ENCODE results near the gene DOK3.
A peak's percentile ranks its signal among the peaks of the same experiment; 100 is the strongest.
"Not testable (repeated sequence)": the region's sequence is repeated elsewhere in the genome, so short reads cannot be mapped to it uniquely, and the experiment has no call there.

DOK3 gene

DNA sequence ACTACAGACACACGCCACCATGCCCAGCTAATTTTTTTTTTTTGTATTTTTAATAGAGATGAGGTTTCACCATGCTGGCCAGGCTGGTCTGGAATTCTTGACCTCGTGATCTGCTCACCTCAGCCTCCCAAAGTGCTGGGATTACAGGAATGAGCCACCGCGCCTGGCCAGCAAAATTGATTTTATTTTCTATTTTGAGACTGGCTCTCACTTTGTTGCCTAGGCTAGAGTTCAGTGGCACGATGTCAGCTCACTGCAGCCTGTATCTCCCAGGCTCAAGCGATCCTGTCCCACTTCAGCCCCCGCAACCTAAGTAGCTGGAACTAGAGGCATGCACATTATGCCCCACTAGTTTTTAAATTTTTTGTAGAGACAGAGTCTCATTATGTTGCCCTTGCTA is 24.8 kb upstream of the DOK3 start:
- not testable (repeated sequence) for DNase-seq

DNA sequence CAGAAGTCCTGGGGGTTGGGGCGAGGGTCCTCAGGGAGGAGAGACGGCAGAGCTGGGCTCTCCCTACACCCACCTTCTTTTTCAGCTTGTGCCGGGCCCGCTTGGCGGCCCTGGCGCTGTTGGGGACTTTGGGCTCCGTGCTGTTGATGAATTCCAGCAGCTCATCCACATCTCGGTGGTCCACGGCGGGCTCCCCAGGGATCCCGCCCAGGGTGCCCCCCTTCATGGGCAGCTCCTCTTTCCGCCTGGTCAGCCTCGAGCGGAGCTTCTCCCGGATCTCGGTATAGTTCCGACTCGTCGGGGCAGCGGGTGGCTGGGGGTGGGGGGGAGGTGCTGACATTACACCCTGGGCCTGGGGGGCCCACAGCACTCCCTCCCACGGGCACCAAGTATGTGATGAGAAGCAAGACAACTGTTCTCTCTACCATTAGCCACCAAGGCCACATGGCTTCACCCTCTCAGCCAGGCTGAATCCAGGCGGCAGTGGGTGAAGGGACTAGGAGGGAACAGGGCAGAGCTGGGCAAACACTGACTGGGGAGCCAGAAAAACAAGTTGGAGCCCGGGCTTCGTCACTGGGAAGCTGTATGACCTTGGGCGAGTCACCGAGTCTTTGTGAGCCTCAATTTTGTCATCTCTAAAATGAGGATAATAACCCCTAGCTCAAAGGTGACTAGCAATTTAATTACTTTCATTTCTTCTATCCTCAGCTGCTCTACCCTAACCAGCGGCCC is 21.7 kb upstream of the DOK3 start:
- no peak for DNase-seq

DNA sequence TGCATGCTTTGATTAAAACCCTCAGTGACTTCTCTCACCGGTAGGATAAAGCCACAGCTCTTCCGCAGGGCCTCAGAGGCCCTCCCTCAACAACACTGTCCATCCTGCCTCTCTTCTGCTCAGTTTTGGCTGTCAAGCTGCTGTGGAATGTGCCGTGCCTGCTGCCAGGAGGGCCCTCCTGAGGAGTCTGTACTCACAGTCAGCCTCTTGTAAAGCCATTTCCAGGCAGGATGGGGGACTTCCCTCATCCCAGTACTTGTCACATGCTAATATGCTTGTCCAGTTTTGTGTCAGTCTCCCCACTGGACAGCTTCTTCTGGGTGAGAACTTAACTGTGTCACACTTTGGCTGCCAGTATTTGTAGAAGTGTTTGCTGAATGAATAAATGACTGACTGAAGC is 21.0 kb upstream of the DOK3 start:
- DNase-seq, result no peak

DNA sequence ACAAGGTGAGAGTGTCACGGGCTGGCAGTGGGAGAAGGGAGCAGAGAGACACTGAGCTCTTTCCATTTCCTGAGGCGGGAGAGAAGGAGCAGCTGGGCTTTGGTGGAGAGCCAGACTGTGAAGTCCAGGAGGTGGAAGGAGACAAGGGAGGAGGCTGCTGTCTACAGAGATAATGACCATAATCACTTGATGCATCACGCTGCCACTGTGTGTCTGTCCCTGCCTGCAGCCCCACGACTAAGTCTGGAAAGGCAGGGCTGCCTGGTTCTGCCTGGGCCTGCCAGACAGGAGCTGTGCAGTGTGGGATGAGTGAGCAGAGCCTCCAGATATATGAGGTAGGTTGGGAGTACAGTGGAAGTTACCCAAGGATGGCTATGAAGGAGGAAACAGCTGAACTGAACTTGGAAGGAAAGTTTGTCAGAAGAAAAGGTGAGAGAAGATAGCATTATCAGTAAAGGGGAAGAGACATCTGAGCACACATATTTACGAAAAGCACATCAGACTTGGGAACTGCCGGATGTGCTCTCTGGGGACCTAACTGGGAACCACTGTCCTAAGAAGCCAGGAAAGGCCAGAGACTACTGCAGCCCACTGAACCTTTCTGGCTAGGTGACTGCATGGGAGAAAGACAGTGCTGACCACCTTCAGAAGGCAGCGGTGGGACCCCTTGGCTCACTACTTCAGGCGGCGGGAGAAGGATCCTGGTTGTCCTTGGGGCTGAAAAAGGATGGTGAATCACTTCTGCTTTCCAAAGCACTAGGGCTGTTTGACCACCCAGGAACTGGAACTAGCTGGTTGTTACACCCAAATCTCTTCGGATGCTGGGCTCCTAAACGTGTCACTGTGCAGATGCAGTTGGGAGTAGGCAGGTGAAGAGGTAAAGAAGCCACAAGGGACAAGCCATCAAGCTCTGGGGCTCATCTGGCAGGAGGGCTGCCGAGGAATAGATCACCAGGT is 19.9 kb upstream of the DOK3 start:
- DNase-seq, result no peak

DNA sequence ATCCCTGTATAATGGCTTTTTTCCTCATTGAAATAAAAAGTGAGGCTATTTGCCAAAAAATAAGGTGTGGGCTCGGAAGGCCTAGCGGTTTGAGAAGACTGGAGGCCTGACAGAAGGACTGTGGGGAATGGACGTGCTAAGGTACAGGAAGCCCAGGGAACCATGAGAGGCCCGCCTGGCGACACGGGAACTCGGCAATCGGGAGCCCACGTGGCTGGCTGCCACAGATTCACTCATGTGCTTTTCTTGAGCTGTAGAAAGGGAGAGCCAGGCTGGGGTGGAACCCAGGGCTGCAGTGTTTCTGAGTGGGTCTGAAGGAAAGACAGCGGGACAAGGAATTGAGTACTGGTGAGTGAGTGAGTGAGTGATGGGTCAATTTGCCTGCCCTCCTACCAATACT is 19.0 kb upstream of the DOK3 start:
- no peak for DNase-seq

DNA sequence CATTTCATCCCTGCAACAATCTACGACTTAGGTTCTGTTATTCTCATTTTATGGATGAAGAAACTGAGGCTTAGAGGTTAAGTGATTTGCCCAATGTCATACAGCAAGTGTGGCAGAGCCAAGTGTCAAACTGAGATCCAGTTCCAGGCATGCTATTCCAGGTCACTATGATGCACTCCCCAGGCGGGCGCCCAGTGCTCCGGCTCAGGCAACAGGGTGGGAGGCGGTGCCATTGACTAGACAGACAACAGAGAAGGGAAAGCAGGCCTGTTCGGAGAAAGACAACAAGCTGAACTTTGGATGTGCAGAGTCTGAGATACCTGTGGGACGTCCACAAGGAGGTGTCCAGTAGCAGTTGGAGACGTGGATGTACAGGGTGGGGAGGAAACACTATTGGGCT is 18.0 kb upstream of the DOK3 start:
- no peak for DNase-seq

DNA sequence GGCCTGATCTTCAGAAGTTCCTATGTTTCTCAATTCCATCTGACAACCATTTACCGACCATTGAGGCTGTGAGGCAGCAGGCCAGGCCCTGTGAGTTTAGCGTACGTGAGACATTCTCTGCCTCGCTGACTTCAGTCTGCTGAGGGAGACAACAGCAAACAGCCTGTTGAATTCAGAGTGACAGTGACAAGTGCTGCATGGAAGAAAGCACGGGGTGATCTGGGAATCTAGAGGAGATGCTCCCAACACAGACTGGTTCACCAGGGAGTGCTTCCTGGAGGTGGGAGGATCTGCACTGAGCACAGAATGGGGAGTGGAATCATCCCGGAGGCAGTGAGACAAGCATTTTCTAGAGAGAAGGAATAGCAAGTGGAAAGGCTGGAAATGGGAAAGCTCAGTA is 17.2 kb upstream of the DOK3 start:
- no peak for DNase-seq

DNA sequence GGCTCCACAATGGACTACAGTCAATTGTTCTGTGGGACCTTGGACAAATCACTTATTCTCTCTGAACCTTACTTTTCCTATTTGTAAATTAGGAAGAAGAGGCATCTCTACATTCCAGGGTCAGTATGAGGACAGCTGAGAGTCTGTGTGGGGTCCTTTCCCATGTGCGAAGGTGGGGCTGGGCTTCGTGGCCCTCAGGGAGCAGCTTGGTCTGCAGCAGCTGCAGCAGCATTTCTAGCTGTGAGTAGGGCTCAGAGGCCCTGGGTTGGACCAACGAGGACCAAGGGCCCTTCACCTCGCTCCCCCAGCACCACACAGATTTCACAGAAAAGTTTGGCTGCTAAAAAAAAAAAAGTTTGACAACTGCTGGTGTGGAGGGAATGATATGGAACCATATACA is 16.6 kb upstream of the DOK3 start:
- DNase-seq, result no peak

DNA sequence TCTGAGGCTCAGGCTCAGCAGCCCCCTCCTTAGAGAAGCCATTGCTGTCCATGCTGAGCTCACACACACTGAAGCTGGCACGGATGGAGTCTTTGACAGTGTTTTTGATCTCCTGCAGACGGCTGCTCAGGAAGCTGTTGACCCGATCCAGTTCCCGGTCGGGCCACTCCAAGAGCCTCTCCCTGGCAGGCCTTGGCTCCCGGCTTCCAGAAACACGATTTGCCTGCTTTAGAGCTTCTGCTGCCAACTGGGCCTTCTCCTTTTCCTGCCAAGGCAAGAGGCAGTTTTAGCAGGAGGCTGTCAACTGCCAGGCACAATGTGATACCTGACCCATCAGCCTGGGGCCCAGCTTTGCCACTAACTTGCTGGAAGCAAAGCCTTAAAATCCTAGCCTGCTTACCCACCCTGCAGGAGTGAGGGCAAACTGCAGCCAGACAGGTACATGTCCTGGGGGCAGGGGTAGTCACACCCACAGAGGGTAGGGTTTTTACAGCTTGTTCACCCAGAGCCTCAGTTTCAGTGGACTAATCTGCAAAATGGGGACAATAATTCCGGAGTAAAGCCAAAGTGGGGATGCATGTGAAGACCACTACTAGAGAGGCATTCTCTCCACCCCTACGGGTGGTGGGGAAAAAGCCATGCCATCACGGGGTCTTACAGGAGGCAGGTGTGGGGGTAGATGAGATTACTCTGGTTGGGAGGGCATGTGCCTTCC is 15.5 kb upstream of the DOK3 start:
- no peak for DNase-seq

DNA sequence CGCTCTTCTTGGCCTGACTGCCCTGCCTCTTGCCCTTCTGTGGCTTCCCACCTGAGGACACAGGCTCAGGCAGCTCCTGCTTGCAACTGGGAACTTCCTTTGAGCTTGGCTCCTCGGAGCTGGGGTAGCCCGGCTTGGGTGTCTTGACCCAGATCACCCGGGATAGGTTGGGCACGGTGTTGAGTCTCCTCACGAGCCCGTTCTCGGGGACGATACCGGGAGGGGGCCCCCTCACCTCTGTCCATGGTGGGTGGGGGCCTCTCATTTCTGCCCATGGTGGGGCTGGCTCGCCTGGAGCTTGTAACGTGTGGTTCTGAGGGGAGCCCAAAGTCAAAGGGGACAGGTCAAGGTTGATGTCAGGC is 14.9 kb upstream of the DOK3 start:
- DNase-seq, result no peak

DNA sequence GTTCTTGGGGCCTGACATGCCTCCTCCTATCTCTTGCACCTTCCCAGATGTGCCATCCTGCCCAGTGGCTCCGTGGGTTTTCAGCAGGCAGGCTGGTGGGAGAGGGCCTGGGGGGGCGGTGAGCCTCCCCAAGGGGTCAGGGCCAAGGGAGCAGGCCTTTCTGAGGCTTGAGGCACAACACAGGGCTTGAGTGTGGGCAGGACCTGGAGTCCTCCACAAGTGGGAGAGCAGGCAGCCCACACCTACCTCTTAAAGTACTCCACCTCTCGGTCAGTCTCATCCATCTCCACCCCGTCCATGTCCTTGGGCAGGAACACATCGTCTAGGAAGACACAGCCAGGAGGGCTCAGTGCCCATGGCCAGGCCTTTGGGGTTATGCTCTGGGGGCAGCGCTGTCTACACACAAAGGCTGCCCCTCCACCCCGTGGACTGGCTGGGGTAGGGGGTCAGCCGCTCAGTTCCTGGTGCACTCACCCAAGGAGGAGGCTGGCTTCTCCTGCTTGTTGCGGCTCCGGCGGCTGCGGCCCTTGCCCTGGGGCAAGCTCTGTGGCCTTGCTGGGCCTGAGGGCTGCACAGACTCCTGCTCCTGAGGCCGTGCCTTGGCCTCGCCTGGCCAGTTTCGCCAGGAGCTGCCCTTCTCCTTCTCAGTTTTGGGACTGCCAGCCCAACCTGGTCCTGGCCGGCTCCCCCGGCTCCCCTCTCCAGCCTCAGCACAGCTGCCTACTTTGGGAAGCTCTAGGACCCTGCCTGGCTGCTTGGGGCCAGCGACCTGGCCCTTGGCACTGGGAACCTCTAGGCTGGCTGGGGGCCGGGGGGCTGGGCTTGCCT is 14.3 kb upstream of the DOK3 start:
- DNase-seq, result no peak

DNA sequence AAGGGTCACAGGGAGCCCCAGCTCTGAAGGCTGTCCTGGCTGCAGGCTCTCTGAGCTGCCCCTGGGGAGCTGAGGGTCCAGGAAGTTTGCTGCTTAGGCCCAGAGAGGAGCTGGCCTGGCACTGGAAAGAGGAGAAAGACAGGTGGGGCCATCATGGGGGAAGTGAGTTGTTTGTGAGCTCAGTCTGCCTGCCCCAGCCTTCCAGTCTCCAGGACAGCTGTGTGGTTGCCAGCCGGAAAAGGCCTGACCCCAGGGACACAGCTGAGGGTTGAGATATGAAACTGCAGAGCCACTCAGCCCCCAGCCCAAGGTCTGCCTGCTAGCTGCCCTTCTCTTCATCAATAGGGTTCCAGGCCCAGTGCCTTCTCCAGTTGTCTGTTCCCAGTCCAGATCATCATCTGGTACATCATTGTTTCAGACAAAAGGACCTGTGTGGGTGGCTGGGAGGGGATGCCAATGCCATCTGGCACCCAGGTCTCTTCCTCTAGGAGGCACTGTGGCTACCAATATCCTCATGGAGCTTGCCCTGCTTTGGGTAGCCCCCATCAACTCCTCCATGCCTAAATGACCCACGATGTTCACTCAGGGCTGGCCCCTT is 11.4 kb upstream of the DOK3 start:
- no peak for DNase-seq

DNA sequence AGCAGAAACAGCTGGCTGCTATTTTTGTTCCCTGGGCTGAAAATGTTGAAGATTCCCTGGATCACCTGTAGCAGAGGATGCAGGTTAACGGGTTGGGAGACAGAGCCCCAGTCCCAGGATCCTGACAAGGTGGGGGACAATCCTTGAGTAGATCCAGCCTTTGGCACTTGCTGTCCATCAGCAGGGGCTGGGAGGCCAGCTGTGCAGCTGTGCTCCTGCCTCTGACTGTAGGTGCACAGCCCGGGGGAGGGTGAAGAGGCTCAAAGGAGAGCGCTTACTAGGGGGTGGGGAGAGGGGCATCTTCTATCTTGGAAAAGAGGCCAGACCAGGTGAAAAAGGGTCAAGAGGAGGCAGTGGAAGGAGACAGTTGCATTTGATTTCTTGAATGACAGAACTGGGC is 10.6 kb upstream of the DOK3 start:
- no peak for DNase-seq

DNA sequence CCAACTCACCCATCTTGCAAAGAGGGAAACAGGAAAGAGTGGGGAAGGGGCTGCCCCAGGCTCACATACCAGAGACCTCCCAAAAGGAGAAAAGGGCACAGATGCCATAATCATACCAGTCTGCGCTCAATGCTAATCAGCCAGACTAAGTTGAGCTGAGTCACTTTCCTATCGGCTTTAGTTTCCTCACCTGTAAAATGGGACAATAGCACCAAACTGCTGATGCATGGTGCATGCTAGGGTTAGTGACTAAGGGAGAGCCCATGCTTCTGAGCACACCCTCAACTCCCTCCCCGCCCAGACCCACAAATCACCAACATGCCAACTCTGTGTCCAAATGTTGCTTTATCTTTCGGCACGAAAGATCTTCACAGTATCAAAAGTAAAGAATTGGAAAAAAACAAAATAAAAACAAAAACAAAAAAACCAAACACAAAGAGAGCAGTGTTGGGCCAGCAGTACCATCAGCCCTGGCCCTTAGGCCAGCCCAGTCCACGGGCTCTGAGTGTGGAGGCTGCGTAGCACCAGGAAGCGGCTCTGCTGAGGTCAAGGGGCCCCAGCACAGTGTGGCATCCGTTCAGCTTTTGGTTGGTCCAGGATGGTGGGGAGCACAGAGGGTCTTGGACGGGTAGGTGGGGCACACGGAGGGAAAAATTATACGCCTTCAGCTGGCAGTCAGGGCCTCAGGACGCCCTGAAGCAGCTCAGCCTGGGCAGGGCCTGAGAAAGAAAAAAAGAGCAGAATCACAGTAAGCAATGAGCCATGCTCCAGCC is 10.0 kb upstream of the DOK3 start:
- no peak for DNase-seq

DNA sequence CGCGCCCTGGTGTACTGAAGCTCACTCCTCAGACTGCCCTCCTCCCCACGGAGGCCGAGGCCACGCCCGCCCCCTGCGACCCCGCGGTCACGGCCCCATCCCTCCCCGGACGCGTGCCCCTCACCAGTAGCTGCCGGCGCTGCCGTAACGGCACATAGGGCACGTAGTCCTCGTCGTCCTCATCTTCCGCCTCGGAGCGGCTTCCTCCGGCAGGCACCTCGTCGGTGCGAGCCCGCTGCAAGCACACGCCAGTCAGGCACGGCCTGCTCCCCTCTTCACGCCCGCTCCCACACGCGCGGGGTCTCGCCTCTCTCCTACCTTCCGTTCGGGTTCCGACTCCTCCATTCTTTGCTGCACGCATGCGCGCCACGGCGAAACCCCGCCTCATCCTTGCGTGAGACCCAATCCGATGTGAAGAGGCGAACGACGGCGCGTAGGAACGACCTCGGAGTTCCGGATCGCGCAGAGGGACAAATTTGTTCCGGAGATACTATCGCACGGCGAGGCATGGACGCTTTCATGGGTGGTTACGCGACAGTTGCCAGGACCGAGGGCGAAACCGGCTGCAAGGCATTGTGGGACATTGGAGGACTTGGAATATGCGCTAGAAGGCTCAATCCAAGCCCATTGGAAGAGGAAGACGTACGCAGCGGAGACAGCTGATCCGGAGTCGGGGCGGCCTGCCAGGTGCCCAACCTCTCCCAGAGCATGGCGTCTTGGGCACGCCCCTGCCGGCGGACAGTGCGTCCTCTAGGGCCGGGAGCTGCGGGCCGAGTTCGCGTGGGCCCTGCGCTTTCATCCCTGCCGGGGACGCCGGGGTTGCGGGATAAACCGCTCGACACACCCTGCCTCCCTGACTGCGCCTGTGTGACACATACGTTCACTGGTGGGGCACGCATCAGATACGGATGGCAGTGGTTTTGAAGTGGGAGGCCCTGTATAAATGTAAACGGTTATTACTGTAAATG is 7.3 kb upstream of the DOK3 start, which contains the start of gene DDX41:
DDX41 (minus strand) TSS at position 361 of the 968 bp plus-strand sequence; CDS start at position 345, 16 bp downstream.
- peak; percentile 92 for DNase-seq

DNA sequence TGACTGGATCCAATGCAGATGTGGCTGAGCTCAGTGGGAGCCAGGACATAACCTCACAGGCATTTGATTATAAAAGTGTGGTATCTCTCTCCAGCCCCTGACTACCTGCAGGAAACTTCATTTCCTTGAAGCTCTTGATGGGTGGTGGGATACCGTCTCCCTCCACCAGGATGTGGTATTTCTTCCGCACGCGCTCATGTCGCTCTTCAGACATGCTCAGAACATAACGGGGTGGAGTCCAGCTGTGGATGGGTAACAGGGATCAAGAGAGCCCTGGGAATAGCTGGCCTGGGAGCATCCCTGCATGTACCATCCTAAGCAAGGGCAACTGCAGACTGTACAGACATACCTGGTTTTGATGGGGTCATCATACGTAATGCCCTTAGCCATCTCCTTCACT is 6.0 kb upstream of the DOK3 start:
- no peak for DNase-seq

DNA sequence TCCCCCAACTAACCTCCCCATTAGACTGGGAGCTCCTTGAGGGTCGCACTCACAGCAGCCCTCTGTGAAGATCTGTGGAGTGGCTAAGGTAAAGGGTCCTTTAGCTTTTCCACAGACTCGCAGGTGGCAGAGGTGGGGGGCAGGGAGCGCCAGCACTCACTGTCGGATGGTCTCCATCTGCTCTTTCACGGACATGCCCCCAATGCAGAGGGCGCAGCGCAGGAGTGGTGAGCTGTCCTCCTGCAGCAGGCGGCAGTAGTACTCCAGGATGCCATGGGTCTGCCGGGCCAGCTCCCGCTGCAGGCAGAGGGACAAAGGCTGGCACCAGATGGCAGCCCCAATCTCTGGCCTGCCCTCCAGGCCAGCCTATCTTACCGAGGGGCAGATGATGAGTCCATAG is 4.9 kb upstream of the DOK3 start:
- DNase-seq, result no peak

DNA sequence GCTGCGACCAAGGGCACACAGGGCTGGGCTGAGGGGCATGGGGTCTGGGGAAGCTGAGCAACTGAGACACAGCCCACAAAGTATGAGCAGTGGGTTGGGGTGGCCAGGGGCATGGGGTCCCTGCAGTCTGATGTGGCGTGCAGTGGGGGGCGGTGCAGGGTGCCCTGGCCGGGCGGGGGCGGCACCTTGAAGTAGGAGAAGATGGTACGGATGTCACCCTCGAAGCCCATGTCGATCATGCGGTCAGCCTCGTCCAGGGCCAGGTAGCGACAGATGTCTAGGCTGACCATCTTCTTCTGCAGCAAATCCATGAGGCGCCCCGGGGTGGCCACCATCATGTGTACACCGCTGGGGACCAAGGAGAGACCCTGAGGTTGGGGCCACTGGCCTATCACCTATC is 3.9 kb upstream of the DOK3 start:
- no peak for DNase-seq

DNA sequence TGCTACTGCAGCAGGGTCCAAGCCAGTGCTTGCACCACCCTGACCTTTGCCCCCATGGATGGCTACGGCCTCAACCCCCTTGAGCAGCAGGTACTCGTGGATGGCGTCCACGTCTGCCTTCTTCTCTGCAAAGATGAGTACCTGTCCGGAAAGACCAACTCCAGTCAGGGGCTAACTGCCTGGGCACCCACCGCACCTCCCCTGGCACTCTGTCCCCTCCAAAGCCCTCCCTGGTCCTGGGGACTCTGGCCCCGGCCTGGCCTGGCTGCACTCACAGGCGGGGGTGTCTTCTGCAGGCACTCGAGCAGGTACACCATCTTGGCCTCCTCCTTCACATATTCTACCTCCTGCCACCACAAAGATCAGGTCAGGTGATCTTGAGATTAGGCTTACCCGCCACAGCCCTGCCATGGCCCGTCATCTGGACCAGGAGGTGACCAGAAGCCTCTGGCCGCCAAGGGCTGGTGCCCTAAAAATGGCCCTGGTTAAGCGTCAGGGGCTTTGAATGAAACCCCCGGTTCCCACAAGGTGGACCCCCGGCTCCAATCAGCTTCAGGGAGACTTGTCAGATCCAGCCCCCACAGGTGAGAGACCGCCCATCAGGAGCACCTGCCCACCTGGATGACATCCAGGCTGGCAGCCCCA is 3.2 kb upstream of the DOK3 start:
- DNase-seq, result no peak

Measured in NCI-H1105 treated with DMSO at 0.1 percent for 48 hours (cell line).